ENCODE results near the gene PACS1. TPM values are rescaled to one million over a fixed set of nuclear protein-coding genes. Genes with fewer than 3 reads are reported as not detected.

Gene PACS1
- total RNA-seq, 6 experiments from 2014 or later = 5.8 to 23.7 (median 12.5) TPM

GRCh38 chr11:66288671-66289547, 218.8 kb downstream of the PACS1 start, which contains the start of gene YIF1A:
TSS of gene YIF1A (minus strand) at chr11:66289143. CDS start at chr11:66288985, 158 bp downstream.
- ATAC-seq (peak; percentile 89 to 95 (median 92)), DNase-seq (peak; percentile 99)
- Histone ChIP-seq H3K27ac (peak within 1 kb of the TSS; percentile 91 to 97 (median 94)), H3K4me1 (peaks cover 0 to 17% (median 7%) of the 10 kb centered on the region in 4 donors), H3K36me3 (no peaks in the 10 kb centered on the region), H3K9me3 (no peaks in the 10 kb centered on the region), H3K4me3 (peak within 1 kb of the TSS; percentile 69 to 97 (median 75)), H3K27me3 (no peaks in the 10 kb centered on the region)
- intact Hi-C loops (cut with DNase I) = loop anchor here (10.0 kb wide), 1 partner anchor 64 kb away; no protein-coding TSS in a partner anchor
- no peak for TF ChIP-seq CTCF (IDR thresholded peaks at IDR 0.05)
- peak; percentile 96 for TF ChIP-seq POLR2A (IDR thresholded peaks at IDR 0.05)
- WGBS (ENCODE audit: insufficient coverage, low coverage, low lambda C conversion rate, missing lambda C conversion rate) = 1% methylated on average over 20 of the region's 87 CpGs

- Histone ChIP-seq H3K36me3 (no peaks in the 10 kb centered on the region), H3K27ac (peak overlapping the region; percentile 77 to 97 (median 91)), H3K27me3 (no peaks in the 10 kb centered on the region), H3K9me3 (no peaks in the 10 kb centered on the region), H3K4me1 (peaks cover 0 to 17% (median 7%) of the 10 kb centered on the region in 4 donors), H3K4me3 (peak overlapping the region; percentile 69 to 97 (median 75))
- WGBS (ENCODE audit: insufficient coverage, low coverage, low lambda C conversion rate, missing lambda C conversion rate) = 9% methylated on average over 5 of the region's 36 CpGs
- no peak for TF ChIP-seq CTCF (IDR thresholded peaks at IDR 0.05)
- TF ChIP-seq POLR2A (IDR thresholded peaks at IDR 0.05) = no peak
- intact Hi-C loops (cut with DNase I) = loop anchor here (10.0 kb wide), 2 partner anchors 65 to 95 kb away; no protein-coding TSS in a partner anchor
- ATAC-seq (peak; percentile 39 to 55 (median 54)), DNase-seq (peak in 2 of 3 donors; percentile 71 to 81)
Measured at GRCh38 chr11:66289548-66290329, 219.7 kb downstream of the PACS1 start.

GRCh38 chr11:66290330-66290621, 220.2 kb downstream of the PACS1 start:
- H3K9me3 ChIP-seq = no peaks in the 10 kb centered on the region
- DNase-seq (no peak), ATAC-seq (no peak)
- 52% methylated on average over 2 of the region's 2 CpGs for WGBS (ENCODE audit: insufficient coverage, low coverage, low lambda C conversion rate, missing lambda C conversion rate)
- peaks cover 0 to 17% (median 7%) of the 10 kb centered on the region in 4 donors for H3K4me1 ChIP-seq
- H3K36me3 ChIP-seq = no peaks in the 10 kb centered on the region
- H3K27me3 ChIP-seq = no peaks in the 10 kb centered on the region
- H3K27ac ChIP-seq = no peak overlapping the region
- TF ChIP-seq CTCF (IDR thresholded peaks at IDR 0.05) (no peak), POLR2A (IDR thresholded peaks at IDR 0.05) (no peak)
- no peak overlapping the region for H3K4me3 ChIP-seq
- intact Hi-C loops (cut with DNase I) = loop anchor here in 1 of 2 donors (10.0 kb wide), 1 partner anchor 95 kb away; no protein-coding TSS in a partner anchor

- peaks cover 0 to 17% (median 7%) of the 10 kb centered on the region in 4 donors for H3K4me1 ChIP-seq
- H3K27me3 ChIP-seq = no peaks in the 10 kb centered on the region
- ATAC-seq (no peak), DNase-seq (no peak)
- WGBS (ENCODE audit: insufficient coverage, low coverage, low lambda C conversion rate, missing lambda C conversion rate) = no CpG with 5 or more reads among the region's 16 CpGs
- no peaks in the 10 kb centered on the region for H3K9me3 ChIP-seq
- no peaks in the 10 kb centered on the region for H3K36me3 ChIP-seq
- TF ChIP-seq CTCF (IDR thresholded peaks at IDR 0.05) (no peak), POLR2A (IDR thresholded peaks at IDR 0.05) (no peak)
- H3K4me3 ChIP-seq = no peak overlapping the region
- intact Hi-C loops (cut with DNase I) = loop anchor here in 1 of 2 donors (10.0 kb wide), 1 partner anchor 93 kb away; no protein-coding TSS in a partner anchor
- H3K27ac ChIP-seq = no peak overlapping the region
Measured at GRCh38 chr11:66291303-66291705, 221.2 kb downstream of the PACS1 start.

All from right lobe of liver (tissue), 6 donors.